GM20431 (cell line): ENCODE results near the gene APAF1.
"Not testable (repeated sequence)": the region's sequence is repeated elsewhere in the genome, so short reads cannot be mapped to it uniquely, and the experiment has no call there.

Experiments used
- in situ Hi-C: fragments of 300-500 bp; cut with MseI, MboI; formaldehyde crosslinking; loops from one replicate; pipeline ENCODE4 v1.15.0; 2020; ENCODE audit warnings: low sequenced_read_pairs; ENCODE audit not compliant: unreplicated experiment

Gene APAF1

GRCh38 chr12:98644712-98645571 lies at the start of gene APAF1, which contains the start of gene IKBIP:
TSS of gene APAF1 (plus strand) at chr12:98645290. CDS start at chr12:98648360, 3,070 bp downstream.
TSS of gene IKBIP (minus strand) at chr12:98644788. CDS start at chr12:98644701, 87 bp downstream.
- in situ Hi-C loops = no loop called here

- in situ Hi-C loops = not testable (repeated sequence)
These were observed 47.8 kb upstream of the APAF1 start for GRCh38 chr12:98597313-98597712.

- in situ Hi-C loops = no loop called here
These were observed 43.2 kb upstream of the APAF1 start for GRCh38 chr12:98601924-98602323.

- in situ Hi-C loops = no loop called here
These were observed 38.6 kb upstream of the APAF1 start for GRCh38 chr12:98606359-98606988.

- in situ Hi-C loops = no loop called here
These were observed 34.5 kb upstream of the APAF1 start for GRCh38 chr12:98610596-98610995.

- in situ Hi-C loops = no loop called here
These were observed 32.3 kb upstream of the APAF1 start for GRCh38 chr12:98612696-98613334.

GRCh38 chr12:98618952-98619351 lies 26.1 kb upstream of the APAF1 start:
- in situ Hi-C loops = no loop called here

- in situ Hi-C loops = no loop called here
These were observed 9.3 kb upstream of the APAF1 start for GRCh38 chr12:98635657-98636323.

GRCh38 chr12:98637068-98637467 lies 8.0 kb upstream of the APAF1 start:
- in situ Hi-C loops = no loop called here

GRCh38 chr12:98638009-98638408 lies 7.1 kb upstream of the APAF1 start:
- in situ Hi-C loops = no loop called here

- in situ Hi-C loops = no loop called here
These were observed 5.6 kb upstream of the APAF1 start for GRCh38 chr12:98639491-98639890.

GRCh38 chr12:98642801-98643200 lies 2.3 kb upstream of the APAF1 start:
- in situ Hi-C loops = not testable (repeated sequence)

- in situ Hi-C loops = no loop called here
These were observed 718 bp upstream of the APAF1 start for GRCh38 chr12:98644433-98644711.

GRCh38 chr12:98645572-98646067 lies 530 bp downstream of the APAF1 start:
- in situ Hi-C loops = no loop called here

GRCh38 chr12:98646294-98647090 lies 1.4 kb downstream of the APAF1 start:
- in situ Hi-C loops = no loop called here

GRCh38 chr12:98651328-98651727 lies 6.2 kb downstream of the APAF1 start:
- in situ Hi-C loops = no loop called here

- in situ Hi-C loops = no loop called here
These were observed 8.9 kb downstream of the APAF1 start for GRCh38 chr12:98653866-98654493.

GRCh38 chr12:98656289-98657101 lies 11.4 kb downstream of the APAF1 start:
- in situ Hi-C loops = no loop called here
